ENCODE data around the gene OR4S2. TPM values are rescaled to one million over a fixed set of nuclear protein-coding genes. Genes with fewer than 3 reads are reported as not detected.

The OR4S2 gene, protein sequence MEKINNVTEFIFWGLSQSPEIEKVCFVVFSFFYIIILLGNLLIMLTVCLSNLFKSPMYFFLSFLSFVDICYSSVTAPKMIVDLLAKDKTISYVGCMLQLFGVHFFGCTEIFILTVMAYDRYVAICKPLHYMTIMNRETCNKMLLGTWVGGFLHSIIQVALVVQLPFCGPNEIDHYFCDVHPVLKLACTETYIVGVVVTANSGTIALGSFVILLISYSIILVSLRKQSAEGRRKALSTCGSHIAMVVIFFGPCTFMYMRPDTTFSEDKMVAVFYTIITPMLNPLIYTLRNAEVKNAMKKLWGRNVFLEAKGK
- not detected for total RNA-seq

- no peak for TF ChIP-seq POLR2A (IDR thresholded peaks at IDR 0.05)
- TF ChIP-seq, protein P1, sequence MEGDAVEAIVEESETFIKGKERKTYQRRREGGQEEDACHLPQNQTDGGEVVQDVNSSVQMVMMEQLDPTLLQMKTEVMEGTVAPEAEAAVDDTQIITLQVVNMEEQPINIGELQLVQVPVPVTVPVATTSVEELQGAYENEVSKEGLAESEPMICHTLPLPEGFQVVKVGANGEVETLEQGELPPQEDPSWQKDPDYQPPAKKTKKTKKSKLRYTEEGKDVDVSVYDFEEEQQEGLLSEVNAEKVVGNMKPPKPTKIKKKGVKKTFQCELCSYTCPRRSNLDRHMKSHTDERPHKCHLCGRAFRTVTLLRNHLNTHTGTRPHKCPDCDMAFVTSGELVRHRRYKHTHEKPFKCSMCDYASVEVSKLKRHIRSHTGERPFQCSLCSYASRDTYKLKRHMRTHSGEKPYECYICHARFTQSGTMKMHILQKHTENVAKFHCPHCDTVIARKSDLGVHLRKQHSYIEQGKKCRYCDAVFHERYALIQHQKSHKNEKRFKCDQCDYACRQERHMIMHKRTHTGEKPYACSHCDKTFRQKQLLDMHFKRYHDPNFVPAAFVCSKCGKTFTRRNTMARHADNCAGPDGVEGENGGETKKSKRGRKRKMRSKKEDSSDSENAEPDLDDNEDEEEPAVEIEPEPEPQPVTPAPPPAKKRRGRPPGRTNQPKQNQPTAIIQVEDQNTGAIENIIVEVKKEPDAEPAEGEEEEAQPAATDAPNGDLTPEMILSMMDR (IDR thresholded peaks at IDR 0.05): no peak
- Histone ChIP-seq H3K27ac (no peak within 1 kb of the TSS), H3K9me3 (no peaks in the 10 kb centered on the region), H3K36me3 (no peaks in the 10 kb centered on the region), H3K4me1 (no peaks in the 10 kb centered on the region), H3K27me3 (no peaks in the 10 kb centered on the region), H3K4me3 (no peak within 1 kb of the TSS)
- DNase-seq: no peak
These were observed at the start of gene OR4S2 for GRCh38 chr11:55648027-55648426. TSS of gene OR4S2 (plus strand) at chr11:55648327. CDS start at chr11:55650904, 2,577 bp downstream.

DNA sequence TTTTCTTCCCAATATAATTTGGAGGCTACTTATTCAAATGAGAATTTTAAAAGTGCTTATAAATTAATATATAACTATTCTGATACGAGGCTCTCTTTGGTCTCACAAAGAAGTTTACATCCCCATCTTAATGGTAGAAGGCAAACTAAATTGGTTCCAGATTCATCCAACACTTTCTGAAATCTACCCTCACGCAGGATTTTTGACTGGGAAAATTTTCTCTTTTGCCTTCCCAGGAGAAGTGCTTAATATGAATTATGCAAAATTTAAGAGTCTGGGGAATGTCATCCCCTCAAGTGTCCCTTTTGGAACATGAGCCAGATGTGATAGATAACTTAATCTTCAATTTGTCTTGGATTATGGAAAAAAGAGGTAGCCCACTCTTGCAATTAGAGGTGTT, 40.6 kb upstream of the OR4S2 start, which contains the start of gene OR4C11:
Gene OR4C11 (minus strand): TSS at position 101 of the 400 bp plus-strand sequence. CDS start 3,272 bp downstream, outside the sequence.
- H3K36me3 ChIP-seq: no peaks in the 10 kb centered on the region
- no peak within 1 kb of the TSS for H3K27ac ChIP-seq
- no peaks in the 10 kb centered on the region for H3K4me1 ChIP-seq
- no peak for DNase-seq
- H3K4me3 ChIP-seq: no peak within 1 kb of the TSS
- H3K27me3 ChIP-seq: no peaks in the 10 kb centered on the region
- no peaks in the 10 kb centered on the region for H3K9me3 ChIP-seq
- TF ChIP-seq, protein P1 (IDR thresholded peaks at IDR 0.05): no peak
- no peak for TF ChIP-seq POLR2A (IDR thresholded peaks at IDR 0.05)

DNA sequence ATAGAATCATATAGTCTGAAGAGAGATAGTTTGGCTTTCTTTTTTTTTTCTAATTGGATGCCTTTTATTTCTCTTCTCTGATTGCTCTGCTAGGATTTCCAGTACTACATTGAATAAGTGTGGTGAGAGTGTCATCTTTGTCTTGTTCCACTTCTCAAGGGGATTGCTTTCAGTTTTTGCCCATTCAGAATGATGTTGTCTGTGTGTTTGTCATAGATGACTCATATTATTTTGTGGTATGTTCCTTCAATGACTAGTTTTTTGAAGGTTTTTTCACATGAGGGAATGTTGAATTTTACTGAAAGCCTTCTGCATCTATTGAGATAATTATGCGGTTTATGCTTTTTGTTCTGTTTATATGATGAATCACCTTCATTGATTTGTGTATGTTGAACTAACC, 23.6 kb upstream of the OR4S2 start:
- no peaks in the 10 kb centered on the region for H3K36me3 ChIP-seq
- no peaks in the 10 kb centered on the region for H3K9me3 ChIP-seq
- no peaks in the 10 kb centered on the region for H3K27me3 ChIP-seq
- H3K27ac ChIP-seq: no peak overlapping the region
- DNase-seq: no peak
- TF ChIP-seq, protein P1 (IDR thresholded peaks at IDR 0.05): no peak
- no peaks in the 10 kb centered on the region for H3K4me1 ChIP-seq
- H3K4me3 ChIP-seq: no peak overlapping the region

DNA sequence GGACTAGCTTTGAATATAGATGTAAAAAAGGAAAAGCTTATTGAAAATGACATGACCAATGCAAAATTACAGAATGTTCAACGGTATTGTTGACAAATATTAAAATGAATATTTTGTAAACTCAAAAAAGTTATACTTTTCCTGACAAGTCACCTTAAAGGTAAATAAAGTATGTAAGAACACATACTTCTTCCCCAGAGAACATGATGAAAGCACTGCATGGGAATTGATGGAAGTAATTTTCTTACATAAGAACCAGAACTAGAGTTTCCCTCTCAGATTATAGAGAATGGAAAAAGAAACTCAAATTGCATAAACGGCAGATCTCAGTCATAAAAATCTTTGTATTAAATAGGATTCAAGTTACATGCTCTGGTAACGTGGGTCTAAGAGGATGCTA, 13.3 kb upstream of the OR4S2 start, which contains the start of gene OR4P4:
Gene OR4P4 (plus strand): TSS at position 301 of the 400 bp plus-strand sequence.
- TF ChIP-seq, protein P1 (IDR thresholded peaks at IDR 0.05): no peak
- TF ChIP-seq POLR2A (IDR thresholded peaks at IDR 0.05): no peak
- H3K4me3 ChIP-seq: no peak within 1 kb of the TSS
- no peak within 1 kb of the TSS for H3K27ac ChIP-seq
- DNase-seq: no peak
- H3K9me3 ChIP-seq: no peaks in the 10 kb centered on the region
- H3K4me1 ChIP-seq: no peaks in the 10 kb centered on the region
- no peaks in the 10 kb centered on the region for H3K36me3 ChIP-seq
- no peaks in the 10 kb centered on the region for H3K27me3 ChIP-seq

DNA sequence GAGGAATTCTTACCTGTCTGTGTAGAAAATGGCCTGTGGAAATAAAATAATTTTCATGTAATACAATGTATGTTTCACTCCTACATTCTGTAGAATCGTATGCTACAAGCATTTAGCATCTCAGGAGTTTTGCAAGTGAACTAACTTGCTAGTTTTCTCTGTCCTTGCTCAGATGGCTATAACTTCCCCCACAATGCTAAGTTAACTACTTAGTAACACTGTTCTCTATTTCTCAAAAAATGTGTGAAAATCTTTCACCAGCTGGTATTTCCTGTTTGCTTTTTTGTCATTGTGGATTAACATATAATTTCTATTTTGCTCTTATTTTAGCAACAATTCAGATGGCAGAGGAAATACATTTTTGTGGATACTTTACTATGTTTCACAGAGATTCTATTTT, 4.4 kb downstream of the OR4S2 start:
- TF ChIP-seq, protein P1 (IDR thresholded peaks at IDR 0.05): no peak
- no peak for TF ChIP-seq POLR2A (IDR thresholded peaks at IDR 0.05)
- H3K4me3 ChIP-seq: no peak overlapping the region
- H3K4me1 ChIP-seq: no peaks in the 10 kb centered on the region
- no peaks in the 10 kb centered on the region for H3K27me3 ChIP-seq
- no peaks in the 10 kb centered on the region for H3K36me3 ChIP-seq
- no peak for DNase-seq
- no peaks in the 10 kb centered on the region for H3K9me3 ChIP-seq
- no peak overlapping the region for H3K27ac ChIP-seq

All from Peyer's patch (tissue), 4 donors.